Measurements from ENCODE around the gene PTPRO. TPM values are rescaled to one million over a fixed set of nuclear protein-coding genes. Genes with fewer than 3 reads are reported as not detected.

The PTPRO gene
- polyA plus RNA-seq, 2 of the 4 experiments (the other 2 are of a cell fraction), result 0.04 TPM; not detected in 1

GRCh38 chr12:15444523-15444922, 122.2 kb downstream of the PTPRO start:
- FAIRE-seq, result no peak
- POLR2A ChIA-PET, result no interaction called here
- no peak overlapping the region for H3K27ac ChIP-seq

GRCh38 chr12:15446807-15447206, 124.5 kb downstream of the PTPRO start:
- TF ChIP-seq RAD21 (conservative IDR thresholded peaks at IDR 0.05 in 1 of 2, IDR thresholded peaks at IDR 0.05 in 1 of 2) (no peak), HOXA7 (CRISPR knock-in tag; IDR thresholded peaks at IDR 0.05) (no peak), CBX8 (IDR thresholded peaks at IDR 0.05) (no peak), NFE2L2 (conservative IDR thresholded peaks at IDR 0.05; ENCODE audit: low read length) (no peak), HEYL (CRISPR knock-in tag; IDR thresholded peaks at IDR 0.05) (no peak), EHF (CRISPR knock-in tag; IDR thresholded peaks at IDR 0.05) (no peak), ZNF302 (CRISPR knock-in tag; IDR thresholded peaks at IDR 0.05) (no peak), MAFK (IDR thresholded peaks at IDR 0.05; ENCODE audit: partially characterized antibody) (no peak), ESRRA (IDR thresholded peaks at IDR 0.05; ENCODE audit: borderline replicate concordance, low read length) (no peak), USF2 (IDR thresholded peaks at IDR 0.05) (no peak), ZC3H11A (IDR thresholded peaks at IDR 0.05) (no peak), E2F6 (IDR thresholded peaks at IDR 0.05; ENCODE audit: borderline replicate concordance, low read depth) (no peak), REST (IDR thresholded peaks at IDR 0.05) (no peak), TFCP2L1 (CRISPR knock-in tag; IDR thresholded peaks at IDR 0.05) (no peak), ELK1 (IDR thresholded peaks at IDR 0.05; ENCODE audit: low read depth, low read length) (no peak), RFX5 (IDR thresholded peaks at IDR 0.05) (no peak)
- ATAC-seq, result peak in 1 of 2 experiments; percentile 70; a peak in 3 of 6 replicates
- Histone ChIP-seq H3K9me3 (no peaks in the 10 kb centered on the region), H3K27ac (no peak overlapping the region), H3K4me2 (no peak overlapping the region), H3K4me3 (no peak overlapping the region), H3K4me1 (no peaks in the 10 kb centered on the region)
- POLR2A ChIA-PET, result no interaction called here
- no peak for FAIRE-seq
- CTCF ChIA-PET, result no interaction called here
- WGBS (ENCODE audit: missing lambda C conversion rate), result 4% methylated on average over 4 of the region's 4 CpGs
- peak; percentile 3 to 25 for DNase-seq (ENCODE audit: low read depth in 1 of 2, low spot score in 1 of 2)

More at GRCh38 chr12:15444523-15444922, 122.2 kb downstream of the PTPRO start:
- DNase-seq (ENCODE audit: low read depth in 1 of 2, low spot score in 1 of 2) (no peak), ATAC-seq (no peak)
- CTCF ChIA-PET, result no interaction called here
- TF ChIP-seq POLR2AphosphoS2 (conservative IDR thresholded peaks at IDR 0.05; ENCODE audit: low read length) (no peak), HMGXB4 (CRISPR knock-in tag; IDR thresholded peaks at IDR 0.05; ENCODE audit: borderline replicate concordance) (no peak), MAFK (IDR thresholded peaks at IDR 0.05; ENCODE audit: partially characterized antibody) (peak; percentile 64), CTCF (IDR thresholded peaks at IDR 0.05) (no peak), ZFP36 (IDR thresholded peaks at IDR 0.05; ENCODE audit: borderline replicate concordance, partially characterized antibody) (no peak)
- Histone ChIP-seq H3K4me1 (no peaks in the 10 kb centered on the region), H3K9me3 (no peaks in the 10 kb centered on the region), H3K4me3 (no peak overlapping the region), H3K4me2 (no peak overlapping the region)
- WGBS (ENCODE audit: missing lambda C conversion rate), result 78% methylated on average over 4 of the region's 4 CpGs

Data from A549 (cell line).